ENCODE data around the gene ARHGAP6. TPM values are rescaled to one million over a fixed set of nuclear protein-coding genes. Genes with fewer than 3 reads are reported as not detected.

Gene ARHGAP6
- total and polyA plus RNA-seq, 2 of the 13 experiments (the other 11 are each of a cell fraction or from before 2014, with no cell fraction given) = 0.11 TPM; not detected in 1

- no peak overlapping the region for H3K4me2 ChIP-seq (ENCODE audit: low read depth, low read length)
- H3K79me2 ChIP-seq (ENCODE audit: insufficient read depth, low read length) = no peaks in the 10 kb centered on the region
- DNase-seq (ENCODE audit: low spot score) (no peak), ATAC-seq (no peak), FAIRE-seq (no peak)
- no peak overlapping the region for H3K4me3 ChIP-seq (replicated peaks in 1 of 3; ENCODE audit: insufficient read depth in 1 of 3, low read depth in 2 of 3, low read length in 3 of 3)
- 0% methylated on average over 1 of the region's 1 CpG for whole genome bisulfite sequencing (ENCODE audit: low lambda C conversion rate)
- POLR2A ChIA-PET = no interaction called here
- no peaks in the 10 kb centered on the region for H3K36me3 ChIP-seq (replicated peaks in 1 of 2; ENCODE audit: control insufficient read depth in 1 of 2, insufficient read depth in 2 of 2, low read length in 2 of 2)
- H4K20me1 ChIP-seq (ENCODE audit: insufficient read depth, low read length) = no peaks in the 10 kb centered on the region
- no peaks in the 10 kb centered on the region for H3K9me3 ChIP-seq (ENCODE audit: low read length)
- TF ChIP-seq ZNF644 (CRISPR knock-in tag; IDR thresholded peaks at IDR 0.05; ENCODE audit: low read depth) (no peak), ZNF598 (CRISPR knock-in tag; IDR thresholded peaks at IDR 0.05; ENCODE audit: borderline replicate concordance) (no peak), GZF1 (CRISPR knock-in tag; IDR thresholded peaks at IDR 0.05) (no peak), ZNF225 (CRISPR knock-in tag; IDR thresholded peaks at IDR 0.05) (no peak), ELF3 (CRISPR knock-in tag; IDR thresholded peaks at IDR 0.05) (no peak), NR2F1 (CRISPR knock-in tag; IDR thresholded peaks at IDR 0.05) (no peak), PHF20 (CRISPR knock-in tag; IDR thresholded peaks at IDR 0.05) (no peak), SMAD1 (CRISPR knock-in tag; IDR thresholded peaks at IDR 0.05; ENCODE audit: borderline replicate concordance, low read depth) (no peak), POGZ (CRISPR knock-in tag; IDR thresholded peaks at IDR 0.05) (no peak)
- intact Hi-C loops (cut with micrococcal nuclease; ENCODE audit: unreplicated experiment) (no loop called here), in situ Hi-C loops (cut with HindIII; ENCODE audit: extremely low pct_ligation_motif_present, low pct_unique_long_range_greater_than_20kb) (no loop called here)
- no TSS peak for BruUV-seq (replicated peaks)
- H3K4me1 ChIP-seq (ENCODE audit: insufficient read depth, low read length) = no peaks in the 10 kb centered on the region
- H3K27ac ChIP-seq (ENCODE audit: extremely low read length, insufficient read depth, low read length) = no peak overlapping the region
- CTCF ChIA-PET (ENCODE audit: low intra/inter-chr PET ratio, low total read pairs) = no interaction called here
- no peak overlapping the region for H3K9ac ChIP-seq (ENCODE audit: insufficient read depth, low read depth, low read length)
- H2AFZ ChIP-seq (ENCODE audit: low read length) = no peak overlapping the region
- H3K27me3 ChIP-seq (ENCODE audit: control insufficient read depth in 1 of 2, insufficient read depth in 2 of 2, low read length in 2 of 2) = no peaks in the 10 kb centered on the region
Measured at GRCh38 chrX:11564546-11564945, 101.2 kb downstream of the ARHGAP6 start.

GRCh38 chrX:11562570-11562969, 103.2 kb downstream of the ARHGAP6 start:
- no peak for DNase-seq (ENCODE audit: low spot score)
- ChIA-PET POLR2A (no interaction called here), CTCF (ENCODE audit: low intra/inter-chr PET ratio, low total read pairs) (no interaction called here)
- no peaks in the 10 kb centered on the region for H3K4me1 ChIP-seq (ENCODE audit: insufficient read depth, low read length)
- no peaks in the 10 kb centered on the region for H4K20me1 ChIP-seq (ENCODE audit: insufficient read depth, low read length)
- H3K9ac ChIP-seq (ENCODE audit: insufficient read depth, low read depth, low read length) = no peak overlapping the region
- H3K27me3 ChIP-seq (ENCODE audit: control insufficient read depth in 1 of 2, insufficient read depth in 2 of 2, low read length in 2 of 2) = no peaks in the 10 kb centered on the region
- intact Hi-C loops (cut with micrococcal nuclease; ENCODE audit: unreplicated experiment) (no loop called here), in situ Hi-C loops (cut with HindIII; ENCODE audit: extremely low pct_ligation_motif_present, low pct_unique_long_range_greater_than_20kb) (no loop called here)
- H3K36me3 ChIP-seq (replicated peaks in 1 of 2; ENCODE audit: control insufficient read depth in 1 of 2, insufficient read depth in 2 of 2, low read length in 2 of 2) = no peaks in the 10 kb centered on the region
- no TSS peak for BruUV-seq (replicated peaks)
- no peaks in the 10 kb centered on the region for H3K9me3 ChIP-seq (ENCODE audit: low read length)
- H2AFZ ChIP-seq (ENCODE audit: low read length) = no peak overlapping the region
- no peak overlapping the region for H3K4me3 ChIP-seq (replicated peaks in 1 of 3; ENCODE audit: insufficient read depth in 1 of 3, low read depth in 2 of 3, low read length in 3 of 3)
- no peaks in the 10 kb centered on the region for H3K79me2 ChIP-seq (ENCODE audit: insufficient read depth, low read length)
- FAIRE-seq = no peak
- H3K27ac ChIP-seq (ENCODE audit: extremely low read length, insufficient read depth, low read length) = no peak overlapping the region
- no peak overlapping the region for H3K4me2 ChIP-seq (ENCODE audit: low read depth, low read length)
- 0% methylated on average over 2 of the region's 2 CpGs for WGBS (ENCODE audit: low lambda C conversion rate)
- no peak for ATAC-seq
- TF ChIP-seq ZNF256 (CRISPR knock-in tag; conservative IDR thresholded peaks at IDR 0.05) (no peak), PAXIP1 (CRISPR knock-in tag; conservative IDR thresholded peaks at IDR 0.05) (no peak), ZNF510 (CRISPR knock-in tag; IDR thresholded peaks at IDR 0.05; ENCODE audit: low read depth) (no peak), NFRKB (IDR thresholded peaks at IDR 0.05) (no peak), MEIS1 (CRISPR knock-in tag; IDR thresholded peaks at IDR 0.05; ENCODE audit: borderline replicate concordance) (no peak)

All from HepG2 (cell line).